HFFc6 (cell line): ENCODE results near the gene WNK2. TPM values are rescaled to one million over a fixed set of nuclear protein-coding genes. Genes with fewer than 3 reads are reported as not detected.

Experiments used
- DNase-seq: peaks from one replicate; pipeline ENCODE4 v3.0.0-alpha.2; 2018
- H3K27ac Mint-ChIP-seq: 2 replicates; pipeline ENCODE4 v1.8.0; 2020; ENCODE audit warnings: mild to moderate bottlenecking, mixed read lengths
- H3K27me3 Mint-ChIP-seq: 2 replicates; pipeline ENCODE4 v1.8.0; 2021; ENCODE audit warnings: mild to moderate bottlenecking, moderate library complexity, mixed read lengths; ENCODE audit not compliant: insufficient read depth
- H3K36me3 Mint-ChIP-seq: 2 replicates; pipeline ENCODE4 v1.8.0; 2021; ENCODE audit warnings: low read depth, mixed read lengths
- H3K4me1 Mint-ChIP-seq: 2 replicates; pipeline ENCODE4 v1.8.0; 2020; ENCODE audit warnings: low read depth, mixed read lengths
- H3K4me3 Mint-ChIP-seq: 2 replicates; pipeline ENCODE4 v1.8.0; 2020; ENCODE audit warnings: mild to moderate bottlenecking, moderate library complexity, mixed read lengths
- H3K9me3 Mint-ChIP-seq: 2 replicates; pipeline ENCODE4 v1.8.0; 2020; ENCODE audit warnings: mild to moderate bottlenecking, mixed read lengths
- CTCF ChIP-seq: fragments of 200-600 bp; sonication (generic); IDR thresholded peaks from 2 replicates; pipeline ENCODE4 v1.5.0; 2021; ENCODE audit warnings: antibody characterized with exemption, mild to moderate bottlenecking
- total RNA-seq, 6 experiments: library from RNA; stranded (reverse); fragmentation: NEBNext Ultra II Directional; extraction: Animal tissue kit (Norgen Biotek cat#: 25700); gene quantifications; 2 replicates in 1 of 6; 3 replicates in 5 of 6; pipeline ENCODE4 v1.2.3, GENCODE V29; 2021

The WNK2 gene
- total RNA-seq, 6 experiments from 2014 or later: not detected

DNA sequence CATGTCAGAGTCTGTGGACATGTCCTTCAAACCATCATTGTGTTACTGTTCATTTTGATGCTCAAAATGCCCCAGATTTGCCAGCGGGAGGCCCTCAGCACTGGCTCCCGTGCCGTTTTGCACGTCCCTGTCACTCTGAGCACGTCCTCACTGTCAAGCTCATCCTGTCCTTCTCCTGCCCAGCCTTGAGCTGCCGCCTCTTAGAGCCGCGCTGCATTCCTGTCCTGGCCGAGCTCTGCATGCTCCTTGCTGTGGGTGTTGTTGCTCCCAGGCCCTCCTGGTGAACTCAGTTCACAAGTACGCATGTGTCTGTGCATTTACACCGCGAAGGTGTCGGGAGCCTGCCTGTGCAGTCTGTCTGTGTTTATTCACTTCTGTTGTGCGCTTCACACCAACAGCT lies 62.2 kb downstream of the WNK2 start:
- no peaks in the 10 kb centered on the region for H3K36me3 Mint-ChIP-seq
- no peaks in the 10 kb centered on the region for H3K4me1 Mint-ChIP-seq
- no peak for DNase-seq
- peaks cover 33% of the 10 kb centered on the region for H3K27me3 Mint-ChIP-seq
- no peak overlapping the region for H3K4me3 Mint-ChIP-seq
- TF ChIP-seq CTCF: no peak
- no peak overlapping the region for H3K27ac Mint-ChIP-seq
- H3K9me3 Mint-ChIP-seq: no peaks in the 10 kb centered on the region

- Mint-ChIP-seq H3K27ac (no peak overlapping the region), H3K9me3 (no peaks in the 10 kb centered on the region), H3K36me3 (no peaks in the 10 kb centered on the region), H3K27me3 (peaks cover 31% of the 10 kb centered on the region), H3K4me1 (no peaks in the 10 kb centered on the region), H3K4me3 (no peak overlapping the region)
- TF ChIP-seq CTCF: no peak
- no peak for DNase-seq
Observed at GRCh38 chr9:93246526-93246925, 62.6 kb downstream of the WNK2 start.

DNA sequence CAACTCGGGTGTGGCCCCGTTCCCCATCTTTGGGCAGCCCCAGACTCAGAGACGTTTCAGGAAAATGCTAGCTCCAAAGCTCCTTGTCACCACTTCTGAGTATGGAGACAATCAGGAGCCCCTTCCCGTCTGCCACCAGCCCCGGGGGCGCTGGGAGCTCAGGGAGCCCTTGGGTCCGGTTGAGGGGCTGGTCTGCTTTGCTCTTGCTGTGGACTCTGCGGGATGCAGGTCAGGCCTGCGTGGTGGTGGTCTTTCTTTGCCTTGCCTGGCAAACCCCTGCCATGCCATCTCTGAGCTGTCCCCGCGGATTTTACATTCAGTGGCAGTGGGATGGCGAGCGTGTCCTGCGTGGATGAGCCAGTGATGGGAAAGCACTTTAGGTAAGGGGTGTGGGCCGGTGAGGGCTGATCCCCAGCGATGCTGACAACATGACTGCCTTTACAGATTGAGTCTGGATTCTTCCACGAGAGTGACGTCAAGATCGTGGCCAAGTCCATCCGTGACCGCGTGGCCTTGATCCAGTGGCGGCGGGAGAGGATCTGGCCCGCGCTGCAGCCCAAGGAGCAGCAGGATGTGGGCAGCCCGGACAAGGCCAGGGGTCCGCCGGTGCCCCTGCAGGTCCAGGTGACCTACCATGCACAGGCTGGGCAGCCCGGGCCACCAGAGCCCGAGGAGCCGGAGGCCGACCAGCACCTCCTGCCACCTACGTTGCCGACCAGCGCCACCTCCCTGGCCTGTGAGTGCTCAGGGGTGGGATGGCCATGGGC lies 63.3 kb downstream of the WNK2 start:
- TF ChIP-seq CTCF: no peak
- Mint-ChIP-seq H3K36me3 (no peaks in the 10 kb centered on the region), H3K27me3 (peaks cover 27% of the 10 kb centered on the region), H3K9me3 (no peaks in the 10 kb centered on the region), H3K4me3 (no peak overlapping the region), H3K4me1 (no peaks in the 10 kb centered on the region), H3K27ac (no peak overlapping the region)
- DNase-seq: no peak

- Mint-ChIP-seq H3K4me1 (no peaks in the 10 kb centered on the region), H3K27ac (no peak overlapping the region), H3K4me3 (no peak overlapping the region), H3K36me3 (no peaks in the 10 kb centered on the region), H3K27me3 (peaks cover 26% of the 10 kb centered on the region), H3K9me3 (no peaks in the 10 kb centered on the region)
- TF ChIP-seq CTCF: no peak
- no peak for DNase-seq
Observed at GRCh38 chr9:93247892-93248291, 64.0 kb downstream of the WNK2 start.

DNA sequence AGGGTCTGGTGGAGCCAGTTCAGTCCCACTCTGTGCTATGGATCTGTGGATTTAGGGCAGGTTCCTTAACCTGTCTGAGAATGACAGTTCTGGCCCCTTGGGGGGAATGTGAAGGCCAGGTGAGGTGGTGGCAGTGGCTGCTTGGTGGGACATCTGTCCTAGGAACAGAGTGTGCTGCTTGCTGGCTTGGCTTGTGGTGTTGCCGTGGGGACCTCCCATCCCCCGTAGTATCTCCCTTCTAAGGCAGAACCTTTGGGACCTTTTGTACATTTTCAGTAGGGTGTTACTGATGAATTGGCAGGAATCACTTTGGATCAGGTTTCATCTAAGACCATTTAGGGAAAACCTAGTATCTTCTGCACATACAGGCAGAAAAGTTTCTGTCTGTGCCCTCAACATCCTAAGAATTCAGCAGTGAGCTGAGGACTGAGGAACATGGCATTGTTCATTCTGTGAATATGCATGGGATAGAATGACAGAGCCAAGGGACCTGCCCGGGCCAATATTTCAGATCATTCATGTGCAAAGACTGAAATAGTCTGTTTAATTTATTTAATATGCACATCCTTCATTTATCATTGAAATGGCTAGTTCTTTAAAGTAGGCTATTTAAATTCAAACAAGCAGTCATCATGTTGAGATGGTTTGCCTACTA lies 64.6 kb downstream of the WNK2 start:
- Mint-ChIP-seq H3K4me1 (no peaks in the 10 kb centered on the region), H3K27me3 (peaks cover 25% of the 10 kb centered on the region), H3K4me3 (no peak overlapping the region), H3K27ac (no peak overlapping the region), H3K9me3 (no peaks in the 10 kb centered on the region), H3K36me3 (no peaks in the 10 kb centered on the region)
- DNase-seq: no peak
- no peak for TF ChIP-seq CTCF
